PC-9 (cell line): ENCODE data around the gene TOGARAM2.

Source experiments
- CTCF ChIP-seq: fragments of 200-600 bp; sonication (generic); conservative IDR thresholded peaks from 2 replicates; pipeline ENCODE4 v1.6.1; 2017; ENCODE audit warnings: mixed run types, antibody characterized with exemption, mild to moderate bottlenecking, moderate library complexity
- EZH2 ChIP-seq: fragments of 200-600 bp; sonication (generic); IDR thresholded peaks from 2 replicates; pipeline ENCODE4 v1.8.0; 2017; ENCODE audit warnings: antibody characterized with exemption, low read depth

GRCh38 chr2:29004755-29005154 is 23.7 kb downstream of the TOGARAM2 start:
- TF ChIP-seq CTCF (no peak), EZH2 (no peak)
